ENCODE measurements around the gene CCDC116. TPM values are rescaled to one million over a fixed set of nuclear protein-coding genes. Genes with fewer than 3 reads are reported as not detected.
"Not testable (repeated sequence)": the region's sequence is repeated elsewhere in the genome, so short reads cannot be mapped to it uniquely, and the experiment has no call there.

CCDC116 gene
- total RNA-seq, 1 donor from 2014 or later, result not detected

- no peak for DNase-seq (ENCODE audit: low spot score in 2 of 2)
- intact Hi-C loops (cut with DNase I), result no loop called here
- Histone ChIP-seq H3K9me3 (no peaks in the 10 kb centered on the region), H3K4me1 (no peaks in the 10 kb centered on the region), H3K27ac (no peak overlapping the region), H3K36me3 (peaks cover 51 to 65% of the 10 kb centered on the region in 2 donors), H3K4me3 (no peak overlapping the region), H3K27me3 (no peaks in the 10 kb centered on the region)
- TF ChIP-seq CTCF (IDR thresholded peaks at IDR 0.05), result no peak
Observed at GRCh38 chr22:21672107-21672629, 39.6 kb downstream of the CCDC116 start.

- no peak overlapping the region for H3K27ac ChIP-seq
- no peak overlapping the region for H3K4me3 ChIP-seq
- no peaks in the 10 kb centered on the region for H3K9me3 ChIP-seq
- intact Hi-C loops (cut with DNase I), result no loop called here
- TF ChIP-seq CTCF (IDR thresholded peaks at IDR 0.05), result no peak
- H3K27me3 ChIP-seq, result no peaks in the 10 kb centered on the region
- DNase-seq (ENCODE audit: low spot score in 2 of 2), result no peak
- peaks cover 51 to 71% of the 10 kb centered on the region in 2 donors for H3K36me3 ChIP-seq
- no peaks in the 10 kb centered on the region for H3K4me1 ChIP-seq
Observed at GRCh38 chr22:21673534-21674321, 41.2 kb downstream of the CCDC116 start.

- no peaks in the 10 kb centered on the region for H3K9me3 ChIP-seq
- no peak for TF ChIP-seq CTCF (IDR thresholded peaks at IDR 0.05)
Observed at GRCh38 chr22:21674638-21675245, 42.2 kb downstream of the CCDC116 start.

GRCh38 chr22:21677606-21678443 is 45.3 kb downstream of the CCDC116 start:
- no peak for DNase-seq (ENCODE audit: low spot score in 2 of 2)
- Histone ChIP-seq H3K27ac (no peak overlapping the region), H3K9me3 (no peaks in the 10 kb centered on the region), H3K4me3 (no peak overlapping the region), H3K27me3 (no peaks in the 10 kb centered on the region), H3K36me3 (peaks cover 42 to 61% of the 10 kb centered on the region in 2 donors), H3K4me1 (no peaks in the 10 kb centered on the region)
- TF ChIP-seq CTCF (IDR thresholded peaks at IDR 0.05), result no peak
- intact Hi-C loops (cut with DNase I), result no loop called here

More at GRCh38 chr22:21674638-21675245, 42.2 kb downstream of the CCDC116 start:
- H3K4me1 ChIP-seq, result no peaks in the 10 kb centered on the region
- H3K4me3 ChIP-seq, result no peak overlapping the region
- H3K36me3 ChIP-seq, result peaks cover 51 to 70% of the 10 kb centered on the region in 2 donors
- no peak for DNase-seq (ENCODE audit: low spot score in 2 of 2)
- H3K27me3 ChIP-seq, result no peaks in the 10 kb centered on the region
- intact Hi-C loops (cut with DNase I), result no loop called here
- H3K27ac ChIP-seq, result no peak overlapping the region

GRCh38 chr22:21678842-21679241 is 46.3 kb downstream of the CCDC116 start:
- peaks cover 44 to 61% of the 10 kb centered on the region in 2 donors for H3K36me3 ChIP-seq

More at GRCh38 chr22:21678842-21679241, 46.3 kb downstream of the CCDC116 start:
- H3K4me3 ChIP-seq; H3K9me3 ChIP-seq; H3K27ac ChIP-seq; H3K4me1 ChIP-seq; DNase-seq (ENCODE audit: low spot score in 2 of 2); intact Hi-C loops (cut with DNase I); H3K27me3 ChIP-seq: not testable (repeated sequence)

Measured in ascending aorta (tissue), 2 donors.